Ascending aorta (tissue), 2 donors: ENCODE data around the gene SPATC1L. TPM values are rescaled to one million over a fixed set of nuclear protein-coding genes. Genes with fewer than 3 reads are reported as not detected.
"Not testable (repeated sequence)": the region's sequence is repeated elsewhere in the genome, so short reads cannot be mapped to it uniquely, and the experiment has no call there.

Experiments used
- DNase-seq, 2 donors: peaks; one replicate each; pipeline ENCODE4 v3.0.0-alpha.2; 2019; ENCODE audit warnings: low spot score in 2 of 2
- H3K27ac ChIP-seq, 2 donors: fragments of 200-600 bp; sonication (generic); one replicate each; pipeline ENCODE4 v1.5.1; 2016 to 2017; ENCODE audit warnings: mild to moderate bottlenecking in 1 of 2
- H3K27me3 ChIP-seq: fragments of 200-600 bp; sonication (generic); one replicate; pipeline ENCODE4 v1.5.1; 2017
- H3K36me3 ChIP-seq, 2 donors: fragments of 200-600 bp; sonication (generic); one replicate each; pipeline ENCODE4 v1.5.1; 2016
- H3K4me1 ChIP-seq, 2 donors: fragments of 200-600 bp; sonication (generic); one replicate each; pipeline ENCODE4 v1.5.1; 2016 to 2017; ENCODE audit warnings: mild to moderate bottlenecking in 1 of 2
- H3K4me3 ChIP-seq, 2 donors: fragments of 200-600 bp; sonication (generic); one replicate each; pipeline ENCODE4 v1.5.1; 2016 to 2017; ENCODE audit warnings: mild to moderate bottlenecking in 1 of 2
- H3K9me3 ChIP-seq, 2 donors: fragments of 200-600 bp; sonication (generic); one replicate each; pipeline ENCODE4 v1.5.1; 2016
- intact Hi-C: fragments of 100-400 bp; cut with DNase I; formaldehyde crosslinking; loops from one replicate; pipeline ENCODE4 v1.15.1; 2023
- total RNA-seq: library from RNA; depleted of rRNA; stranded (reverse); fragments of >200 nt; gene quantifications from one replicate; pipeline ENCODE4 v1.1.0, GENCODE V29; 2016
- TF ChIP-seq, protein P1 (sequence below), 3 experiments: fragments of 200-600 bp in 2 of 3; fragments of 450-650 bp in 1 of 3; sonication (generic) in 2 of 3; IDR thresholded peaks; one replicate each; pipeline ENCODE4 v1.5.1; 2016 to 2019; ENCODE audit warnings: antibody characterized with exemption in 3 of 3, mild to moderate bottlenecking in 1 of 3, moderate library complexity in 1 of 3

Gene SPATC1L
- total RNA-seq, 1 donor from 2014 or later = 37.4 TPM

DNA sequence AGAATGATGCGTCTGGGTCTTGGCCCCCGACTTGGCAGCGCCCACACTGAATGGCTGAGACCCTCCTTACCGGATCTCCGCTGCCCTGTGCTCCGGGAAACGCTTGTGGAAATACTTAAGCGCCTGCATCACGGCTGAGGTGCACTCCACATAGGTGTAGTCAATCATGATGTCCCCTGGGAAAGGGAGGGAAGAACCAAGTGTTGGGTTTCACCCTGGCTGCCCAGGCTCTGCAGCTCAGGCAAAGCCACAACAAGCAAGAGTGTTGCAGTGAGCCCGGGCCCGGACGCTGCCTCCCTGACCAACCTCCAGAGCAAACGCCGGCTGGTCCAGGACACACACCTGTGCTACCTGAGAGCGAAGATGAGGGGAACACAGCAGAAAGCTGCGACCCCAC lies 21.5 kb upstream of the SPATC1L start:
- no peaks in the 10 kb centered on the region for H3K9me3 ChIP-seq
- DNase-seq = no peak
- no peaks in the 10 kb centered on the region for H3K27me3 ChIP-seq
- no peak overlapping the region for H3K27ac ChIP-seq
- H3K4me1 ChIP-seq = no peaks in the 10 kb centered on the region
- TF ChIP-seq, protein P1, sequence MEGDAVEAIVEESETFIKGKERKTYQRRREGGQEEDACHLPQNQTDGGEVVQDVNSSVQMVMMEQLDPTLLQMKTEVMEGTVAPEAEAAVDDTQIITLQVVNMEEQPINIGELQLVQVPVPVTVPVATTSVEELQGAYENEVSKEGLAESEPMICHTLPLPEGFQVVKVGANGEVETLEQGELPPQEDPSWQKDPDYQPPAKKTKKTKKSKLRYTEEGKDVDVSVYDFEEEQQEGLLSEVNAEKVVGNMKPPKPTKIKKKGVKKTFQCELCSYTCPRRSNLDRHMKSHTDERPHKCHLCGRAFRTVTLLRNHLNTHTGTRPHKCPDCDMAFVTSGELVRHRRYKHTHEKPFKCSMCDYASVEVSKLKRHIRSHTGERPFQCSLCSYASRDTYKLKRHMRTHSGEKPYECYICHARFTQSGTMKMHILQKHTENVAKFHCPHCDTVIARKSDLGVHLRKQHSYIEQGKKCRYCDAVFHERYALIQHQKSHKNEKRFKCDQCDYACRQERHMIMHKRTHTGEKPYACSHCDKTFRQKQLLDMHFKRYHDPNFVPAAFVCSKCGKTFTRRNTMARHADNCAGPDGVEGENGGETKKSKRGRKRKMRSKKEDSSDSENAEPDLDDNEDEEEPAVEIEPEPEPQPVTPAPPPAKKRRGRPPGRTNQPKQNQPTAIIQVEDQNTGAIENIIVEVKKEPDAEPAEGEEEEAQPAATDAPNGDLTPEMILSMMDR (IDR thresholded peaks at IDR 0.05) = no peak
- intact Hi-C loops = no loop called here
- H3K36me3 ChIP-seq = peaks cover 70 to 74% of the 10 kb centered on the region in 2 donors
- no peak overlapping the region for H3K4me3 ChIP-seq

DNA sequence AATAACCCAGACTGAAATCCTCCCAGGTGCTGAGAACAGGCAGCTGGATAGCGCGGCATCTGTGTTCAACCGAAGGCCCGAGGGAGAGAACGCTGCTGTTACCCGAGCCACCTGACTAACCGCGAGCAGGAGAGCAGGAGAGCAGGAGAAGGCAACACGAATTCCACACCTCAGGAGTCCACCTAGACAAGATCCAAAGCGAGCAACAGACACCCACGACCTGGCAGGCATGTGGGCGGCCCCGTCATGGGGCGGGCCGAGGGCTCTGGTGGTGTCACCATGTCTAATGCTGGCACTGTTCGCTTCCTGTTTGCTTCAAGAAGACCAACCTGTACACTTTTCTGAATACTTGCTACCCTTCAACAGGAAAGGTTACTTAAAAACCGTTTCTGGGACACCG lies 20.9 kb upstream of the SPATC1L start:
- TF ChIP-seq, protein P1 (IDR thresholded peaks at IDR 0.05) = no peak
- Histone ChIP-seq H3K27me3 (no peaks in the 10 kb centered on the region), H3K27ac (no peak overlapping the region), H3K36me3 (peaks cover 70 to 74% of the 10 kb centered on the region in 2 donors), H3K4me1 (no peaks in the 10 kb centered on the region), H3K4me3 (no peak overlapping the region), H3K9me3 (no peaks in the 10 kb centered on the region)
- no peak for DNase-seq
- intact Hi-C loops = no loop called here

DNA sequence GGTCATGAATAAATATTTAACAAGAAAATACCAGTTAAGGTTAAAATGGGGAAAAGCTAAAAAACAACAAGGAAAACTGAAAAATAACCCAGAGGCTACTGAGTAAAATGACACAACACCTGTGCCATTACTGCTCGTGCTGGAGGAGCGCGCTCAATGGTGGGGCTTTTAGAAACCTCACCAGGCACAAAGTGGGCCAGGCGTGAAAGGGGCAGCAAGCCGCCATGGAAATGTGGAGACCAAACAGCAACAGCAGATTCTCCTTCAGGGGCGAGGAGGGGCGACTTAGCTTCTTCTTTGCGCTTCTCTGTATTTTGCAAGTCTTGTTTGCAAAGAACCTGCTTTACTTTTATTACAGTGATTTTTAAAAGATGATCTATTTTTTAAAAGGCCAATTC lies 18.9 kb upstream of the SPATC1L start:
- no peaks in the 10 kb centered on the region for H3K4me1 ChIP-seq
- TF ChIP-seq, protein P1 (IDR thresholded peaks at IDR 0.05) = no peak
- H3K27me3 ChIP-seq = no peaks in the 10 kb centered on the region
- intact Hi-C loops = no loop called here
- no peak overlapping the region for H3K27ac ChIP-seq
- H3K4me3 ChIP-seq = no peak overlapping the region
- no peak for DNase-seq
- H3K9me3 ChIP-seq = no peaks in the 10 kb centered on the region
- H3K36me3 ChIP-seq = peaks cover 64 to 72% of the 10 kb centered on the region in 2 donors

DNA sequence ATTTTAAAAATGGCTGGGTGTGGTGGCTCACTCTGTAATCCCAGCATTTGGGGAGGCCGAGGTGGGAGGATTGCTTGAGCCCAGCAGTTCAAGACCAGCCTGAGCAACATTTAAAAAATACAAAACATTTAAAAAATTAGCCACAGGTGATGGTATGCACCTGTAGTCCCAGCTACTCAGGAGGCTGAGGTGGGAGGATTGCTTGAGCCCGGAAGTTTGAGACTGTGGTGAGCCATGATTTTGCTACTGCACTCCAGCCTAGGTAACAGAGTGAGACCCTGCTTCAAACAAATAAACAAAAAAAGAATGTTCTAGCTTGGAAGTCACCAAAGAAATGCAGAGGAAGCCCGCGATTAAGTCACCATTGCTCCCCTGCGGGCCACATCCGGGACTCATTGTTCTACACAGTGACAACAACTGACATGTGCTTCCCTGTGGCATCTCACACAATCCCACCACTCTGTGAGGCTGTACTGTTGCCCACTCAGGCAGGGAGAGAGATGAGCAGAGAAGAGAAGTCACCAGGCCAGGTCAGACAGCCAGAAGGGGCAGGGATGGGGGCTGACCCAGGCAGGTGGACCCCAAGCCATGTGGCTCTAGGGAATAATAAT lies 18.4 kb upstream of the SPATC1L start:
- no peak overlapping the region for H3K4me3 ChIP-seq
- TF ChIP-seq, protein P1 (IDR thresholded peaks at IDR 0.05) = no peak
- H3K9me3 ChIP-seq = no peaks in the 10 kb centered on the region
- intact Hi-C loops = no loop called here
- H3K4me1 ChIP-seq = no peaks in the 10 kb centered on the region
- peaks cover 59 to 71% of the 10 kb centered on the region in 2 donors for H3K36me3 ChIP-seq
- H3K27ac ChIP-seq = no peak overlapping the region
- H3K27me3 ChIP-seq = no peaks in the 10 kb centered on the region
- no peak for DNase-seq

DNA sequence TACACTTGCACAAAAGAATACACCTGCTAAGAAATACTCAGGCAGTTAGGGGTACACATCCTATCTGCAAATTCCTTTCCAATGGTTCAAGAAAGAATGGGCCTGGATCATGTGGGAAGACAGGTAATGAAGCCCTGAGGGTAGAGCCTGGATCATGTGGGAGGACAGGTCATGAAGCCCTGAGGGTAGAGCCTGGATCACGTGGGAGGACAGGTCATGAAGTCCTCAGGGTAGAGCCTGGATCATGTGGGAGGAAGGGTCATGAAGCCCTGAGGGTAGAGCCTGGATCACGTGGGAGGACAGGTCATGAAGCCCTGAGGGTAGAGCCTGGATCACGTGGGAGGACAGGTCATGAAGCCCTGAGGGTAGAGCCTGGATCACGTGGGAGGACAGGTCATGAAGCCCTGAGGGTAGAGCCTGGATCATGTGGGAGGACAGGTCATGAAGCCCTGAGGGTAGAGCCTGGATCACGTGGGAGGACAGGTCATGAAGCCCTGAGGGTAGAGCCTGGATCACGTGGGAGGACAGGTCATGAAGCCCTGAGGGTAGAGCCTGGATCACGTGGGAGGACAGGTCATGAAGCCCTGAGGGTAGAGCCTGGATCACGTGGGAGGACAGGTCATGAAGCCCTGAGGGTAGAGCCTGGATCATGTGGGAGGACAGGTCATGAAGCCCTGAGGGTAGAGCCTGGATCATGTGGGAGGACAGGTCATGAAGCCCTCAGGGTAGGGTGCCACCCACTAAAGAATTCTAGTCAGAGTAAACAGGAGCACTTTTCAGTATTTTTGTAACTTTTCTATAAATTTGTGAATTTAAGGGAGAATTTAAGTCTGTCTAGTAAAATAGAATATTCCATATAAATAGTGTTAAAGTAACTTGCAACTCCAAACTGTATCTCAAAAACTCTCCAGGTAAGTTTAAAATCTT lies 16.9 kb upstream of the SPATC1L start:
- intact Hi-C loops, DNase-seq, H3K27ac ChIP-seq, H3K4me3 ChIP-seq, H3K4me1 ChIP-seq, H3K27me3 ChIP-seq, H3K9me3 ChIP-seq: not testable (repeated sequence)
- H3K36me3 ChIP-seq = peaks cover 56 to 71% of the 10 kb centered on the region in 2 donors
